Muscle of arm (tissue), 12 donors: ENCODE data around the gene BRSK2. TPM values are rescaled to one million over a fixed set of nuclear protein-coding genes. Genes with fewer than 3 reads are reported as not detected.
A peak's percentile ranks its signal among the peaks of the same experiment; 100 is the strongest.
"Not testable (repeated sequence)": the region's sequence is repeated elsewhere in the genome, so short reads cannot be mapped to it uniquely, and the experiment has no call there.

ENCODE experiments used
- DNase-seq: peaks from one replicate; pipeline ENCODE4 v3.0.0-alpha.2; 2013
- polyA plus RNA-seq, 12 donors: library from polyadenylated mRNA; unstranded; fragments of 120-200 nt; gene quantifications; one replicate each; pipeline ENCODE4 v1.2.1, GENCODE V29; 2013; ENCODE audit not compliant: insufficient read length in 12 of 12

The BRSK2 gene
- polyA plus RNA-seq, 12 donors = 0.59 to 2.6 (median 1.2) TPM; not detected in 2

- no peak for DNase-seq
Measured at GRCh38 chr11:1496761-1497095, 107.0 kb downstream of the BRSK2 start.

GRCh38 chr11:1497600-1497999, 107.9 kb downstream of the BRSK2 start:
- DNase-seq = no peak

GRCh38 chr11:1498262-1498661, 108.5 kb downstream of the BRSK2 start:
- no peak for DNase-seq

GRCh38 chr11:1499261-1499890, 109.6 kb downstream of the BRSK2 start:
- DNase-seq = no peak

GRCh38 chr11:1499899-1500298, 110.2 kb downstream of the BRSK2 start:
- no peak for DNase-seq

GRCh38 chr11:1500466-1501420, 111.0 kb downstream of the BRSK2 start:
- DNase-seq = no peak

GRCh38 chr11:1501421-1502167, 111.9 kb downstream of the BRSK2 start:
- DNase-seq = no peak

GRCh38 chr11:1502168-1502953, 112.6 kb downstream of the BRSK2 start:
- DNase-seq = no peak

GRCh38 chr11:1502954-1503707, 113.4 kb downstream of the BRSK2 start:
- peak; percentile 12 for DNase-seq

- DNase-seq = no peak
Measured at GRCh38 chr11:1503708-1504104, 114.0 kb downstream of the BRSK2 start.

- no peak for DNase-seq
Measured at GRCh38 chr11:1504138-1504537, 114.4 kb downstream of the BRSK2 start.

- DNase-seq = no peak
Measured at GRCh38 chr11:1504581-1505290, 115.0 kb downstream of the BRSK2 start.

- DNase-seq = no peak
Measured at GRCh38 chr11:1505480-1505879, 115.7 kb downstream of the BRSK2 start.

- DNase-seq = no peak
Measured at GRCh38 chr11:1506981-1507380, 117.2 kb downstream of the BRSK2 start.

- DNase-seq = no peak
Measured at GRCh38 chr11:1507381-1508140, 117.8 kb downstream of the BRSK2 start.

GRCh38 chr11:1508491-1508891, 118.8 kb downstream of the BRSK2 start:
- DNase-seq = no peak

- DNase-seq = no peak
Measured at GRCh38 chr11:1508986-1509385, 119.3 kb downstream of the BRSK2 start.

- DNase-seq = no peak
Measured at GRCh38 chr11:1509626-1510255, 120.0 kb downstream of the BRSK2 start.

- DNase-seq = not testable (repeated sequence)
Measured at GRCh38 chr11:1510351-1510750, 120.6 kb downstream of the BRSK2 start.
